ENCODE measurements around the gene UBE2G2. TPM values are rescaled to one million over a fixed set of nuclear protein-coding genes. Genes with fewer than 3 reads are reported as not detected.

Gene UBE2G2
- total and polyA plus RNA-seq, 7 donors = 21.6 to 101 (median 51.5) TPM

- no peak overlapping the region for H3K4me3 ChIP-seq
- TF ChIP-seq EP300 (IDR thresholded peaks at IDR 0.05) (no peak), POLR2A (IDR thresholded peaks at IDR 0.05) (no peak), CTCF (IDR thresholded peaks at IDR 0.05) (no peak), POLR2AphosphoS5 (IDR thresholded peaks at IDR 0.05) (no peak)
- no peaks in the 10 kb centered on the region for H3K9me3 ChIP-seq
- H3K27ac ChIP-seq = peak overlapping the region in 1 of 4 donors; percentile 57
- no peaks in the 10 kb centered on the region for H3K27me3 ChIP-seq
- H3K36me3 ChIP-seq = peaks cover 6 to 46% (median 24%) of the 10 kb centered on the region in 4 donors
- WGBS, 2 donors = 90% methylated on average over 30 of the region's 30 CpGs
- DNase-seq = peak; percentile 61
- intact Hi-C loops (cut with DNase I) = no loop called here
- peaks cover 0 to 13% (median 6%) of the 10 kb centered on the region in 4 donors for H3K4me1 ChIP-seq
Observed at GRCh38 chr21:44767834-44768831, 33.5 kb downstream of the UBE2G2 start.

GRCh38 chr21:44766818-44767354, 34.7 kb downstream of the UBE2G2 start:
- H3K27me3 ChIP-seq = no peaks in the 10 kb centered on the region
- TF ChIP-seq CTCF (IDR thresholded peaks at IDR 0.05) (no peak), EP300 (IDR thresholded peaks at IDR 0.05) (no peak)
- no peak for DNase-seq
- H3K4me1 ChIP-seq = peaks cover 0 to 13% (median 6%) of the 10 kb centered on the region in 4 donors
- no peak overlapping the region for H3K4me3 ChIP-seq
- no peak overlapping the region for H3K27ac ChIP-seq
- no peaks in the 10 kb centered on the region for H3K9me3 ChIP-seq
- peaks cover 0 to 34% (median 17%) of the 10 kb centered on the region in 4 donors for H3K36me3 ChIP-seq
- WGBS, 2 donors = 68 to 76% methylated on average over 11 of the region's 11 CpGs
- intact Hi-C loops (cut with DNase I) = no loop called here

- DNase-seq = no peak
Observed at GRCh38 chr21:44766014-44766817, 35.4 kb downstream of the UBE2G2 start.

More at GRCh38 chr21:44766014-44766817, 35.4 kb downstream of the UBE2G2 start:
- peaks cover 0 to 13% (median 6%) of the 10 kb centered on the region in 4 donors for H3K4me1 ChIP-seq
- H3K9me3 ChIP-seq = no peaks in the 10 kb centered on the region
- no peaks in the 10 kb centered on the region for H3K27me3 ChIP-seq
- 80 to 87% methylated on average over 24 of the region's 24 CpGs for WGBS, 2 donors
- TF ChIP-seq POLR2A (IDR thresholded peaks at IDR 0.05) (no peak), POLR2AphosphoS5 (IDR thresholded peaks at IDR 0.05) (no peak), CTCF (IDR thresholded peaks at IDR 0.05) (no peak), EP300 (IDR thresholded peaks at IDR 0.05) (no peak)
- peaks cover 0 to 27% (median 12%) of the 10 kb centered on the region in 4 donors for H3K36me3 ChIP-seq
- intact Hi-C loops (cut with DNase I) = no loop called here
- no peak overlapping the region for H3K27ac ChIP-seq
- no peak overlapping the region for H3K4me3 ChIP-seq
